Activated naive CD4-positive, alpha-beta T cell treated with anti-CD3 and anti-CD28 coated beads for 36 hours (primary cell): ENCODE measurements around the gene ERAP2. TPM values are rescaled to one million over a fixed set of nuclear protein-coding genes. Genes with fewer than 3 reads are reported as not detected.

Source experiments
- CTCF ChIA-PET: fragments of 350-600 bp; sonication (Branson Sonifier 250); formaldehyde crosslinking; loops from one replicate; lab custom pipeline; 2021; ENCODE audit warnings: antibody characterized with exemption; lab: Charles Lee
- DNase-seq: peaks from one replicate; pipeline ENCODE4 v3.0.0-alpha.2; 2020
- H3K27ac Mint-ChIP-seq: one replicate; pipeline ENCODE4 v1.8.0; 2021; ENCODE audit warnings: mild to moderate bottlenecking, mixed read lengths
- H3K27me3 Mint-ChIP-seq: one replicate; pipeline ENCODE4 v1.8.0; 2021; ENCODE audit warnings: low read depth, mixed read lengths
- H3K36me3 Mint-ChIP-seq: one replicate; pipeline ENCODE4 v1.8.0; 2021; ENCODE audit warnings: low read depth, mixed read lengths
- H3K4me1 Mint-ChIP-seq: one replicate; pipeline ENCODE4 v1.8.0; 2021; ENCODE audit warnings: low read depth, mixed read lengths
- H3K4me3 Mint-ChIP-seq: one replicate; pipeline ENCODE4 v1.8.0; 2021; ENCODE audit warnings: mild to moderate bottlenecking, moderate library complexity, mixed read lengths
- H3K9me3 Mint-ChIP-seq: one replicate; pipeline ENCODE4 v1.8.0; 2021; ENCODE audit warnings: mixed read lengths
- intact Hi-C: fragments of 100-400 bp; cut with micrococcal nuclease; formaldehyde crosslinking; loops from one replicate; pipeline ENCODE4 v1.15.1; 2023
- total RNA-seq, 2 experiments: library from RNA; stranded (reverse); gene quantifications; one replicate each; pipeline ENCODE4 v1.2.3, GENCODE V29; 2021

Gene ERAP2
- total RNA-seq, 2 experiments from 2014 or later = 108 to 111 TPM

DNA sequence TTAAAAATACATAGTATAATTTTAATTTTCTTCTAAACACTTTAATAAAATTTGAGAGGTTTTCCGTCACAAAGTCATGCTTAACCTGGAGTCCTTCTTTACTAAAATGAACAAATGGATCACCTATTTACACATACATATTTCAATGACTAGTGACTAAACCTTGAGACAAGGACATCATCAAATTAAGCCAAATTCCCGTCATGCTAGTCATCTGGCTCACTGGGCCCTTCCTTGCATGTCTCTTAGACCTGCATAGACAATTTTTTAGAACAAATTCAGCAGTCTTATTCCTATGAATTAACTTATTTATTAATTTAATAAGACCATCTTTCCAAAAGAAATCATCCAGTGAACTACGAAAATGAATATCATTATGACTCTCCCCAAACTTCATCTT lies 26.6 kb downstream of the ERAP2 start:
- no peak overlapping the region for H3K4me3 Mint-ChIP-seq
- peaks cover 58% of the 10 kb centered on the region for H3K36me3 Mint-ChIP-seq
- intact Hi-C loops = no loop called here
- no peaks in the 10 kb centered on the region for H3K27me3 Mint-ChIP-seq
- H3K27ac Mint-ChIP-seq = no peak overlapping the region
- no peak for DNase-seq
- CTCF ChIA-PET = interaction anchor here (3.7 kb wide), 1 partner anchor 33 kb away, joined by 19 read pairs; no protein-coding TSS in a partner anchor
- H3K4me1 Mint-ChIP-seq = peaks cover 30% of the 10 kb centered on the region
- no peaks in the 10 kb centered on the region for H3K9me3 Mint-ChIP-seq

DNA sequence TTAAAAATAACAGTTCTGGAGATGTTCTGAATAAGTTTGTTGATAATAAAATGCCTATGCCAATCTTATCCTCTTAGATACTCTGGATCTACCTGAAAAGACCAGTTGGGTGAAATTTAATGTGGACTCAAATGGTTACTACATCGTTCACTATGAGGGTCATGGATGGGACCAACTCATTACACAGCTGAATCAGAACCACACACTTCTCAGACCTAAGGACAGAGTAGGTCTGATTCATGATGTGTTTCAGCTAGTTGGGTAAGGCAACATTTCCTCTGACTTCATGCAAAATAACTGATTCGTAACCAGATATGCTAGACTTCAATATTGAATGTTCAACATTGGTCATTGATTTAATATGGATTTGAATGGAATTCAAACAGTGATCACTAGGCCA lies 27.0 kb downstream of the ERAP2 start:
- intact Hi-C loops = no loop called here
- CTCF ChIA-PET = interaction anchor here (1.9 to 2.0 kb wide), 2 partner anchors 34 to 36 kb away, joined by 6 to 9 read pairs; no protein-coding TSS in a partner anchor
- H3K27ac Mint-ChIP-seq = no peak overlapping the region

DNA sequence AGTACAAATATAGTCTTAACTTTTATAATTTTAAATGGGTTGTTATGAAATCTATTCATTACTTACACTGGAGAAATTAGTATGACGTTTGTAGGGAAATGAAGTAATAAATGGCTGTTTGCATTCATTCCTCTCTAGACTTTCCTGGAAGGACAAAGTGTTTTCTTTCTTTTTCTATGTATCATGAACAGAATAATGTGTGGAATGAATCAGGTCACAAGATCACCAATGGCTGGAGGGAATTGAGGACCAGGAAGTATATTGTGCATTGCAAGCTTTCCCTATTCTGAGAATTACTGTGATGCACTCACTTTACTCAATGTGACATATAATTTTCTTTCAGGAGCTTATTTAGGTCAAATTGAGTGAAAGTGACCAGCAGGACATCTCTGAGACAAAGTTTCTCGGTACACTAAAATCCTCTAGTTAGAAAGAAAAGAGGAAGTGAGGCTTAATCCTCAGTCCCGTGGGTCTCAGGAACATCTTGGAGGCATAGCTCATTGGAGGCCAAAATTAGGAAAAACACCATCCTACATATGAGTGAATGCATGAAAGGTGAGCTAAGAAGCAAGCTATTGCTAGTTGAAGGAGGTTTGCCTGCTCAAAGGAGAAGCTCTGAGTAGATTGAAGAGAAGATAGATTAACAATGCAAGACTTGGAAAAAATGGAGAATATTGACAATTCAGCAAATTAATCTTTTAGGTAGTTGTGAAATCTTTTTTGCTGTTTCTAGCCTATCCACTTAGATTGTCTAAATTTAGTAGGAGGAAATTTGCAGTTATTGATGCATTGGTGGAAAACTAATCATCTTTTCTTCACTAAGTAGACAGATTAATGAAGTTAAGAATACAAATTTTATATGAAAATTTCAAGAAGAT lies 28.0 kb downstream of the ERAP2 start:
- DNase-seq = no peak
- Mint-ChIP-seq H3K4me1 (peaks cover 26% of the 10 kb centered on the region), H3K9me3 (no peaks in the 10 kb centered on the region), H3K27ac (no peak overlapping the region), H3K36me3 (peaks cover 60% of the 10 kb centered on the region), H3K27me3 (no peaks in the 10 kb centered on the region), H3K4me3 (no peak overlapping the region)
- intact Hi-C loops = no loop called here
- CTCF ChIA-PET = interaction anchor here (0.6 to 2.0 kb wide), 6 partner anchors 14 to 257 kb away, joined by 3 to 9 read pairs (median 4); partner anchors contain the start of gene ERAP2

More for the DNA sequence above, 27.0 kb downstream of the ERAP2 start:
- no peaks in the 10 kb centered on the region for H3K9me3 Mint-ChIP-seq
- H3K36me3 Mint-ChIP-seq = peaks cover 59% of the 10 kb centered on the region
- H3K27me3 Mint-ChIP-seq = no peaks in the 10 kb centered on the region
- no peak overlapping the region for H3K4me3 Mint-ChIP-seq
- peaks cover 31% of the 10 kb centered on the region for H3K4me1 Mint-ChIP-seq
- DNase-seq = no peak

DNA sequence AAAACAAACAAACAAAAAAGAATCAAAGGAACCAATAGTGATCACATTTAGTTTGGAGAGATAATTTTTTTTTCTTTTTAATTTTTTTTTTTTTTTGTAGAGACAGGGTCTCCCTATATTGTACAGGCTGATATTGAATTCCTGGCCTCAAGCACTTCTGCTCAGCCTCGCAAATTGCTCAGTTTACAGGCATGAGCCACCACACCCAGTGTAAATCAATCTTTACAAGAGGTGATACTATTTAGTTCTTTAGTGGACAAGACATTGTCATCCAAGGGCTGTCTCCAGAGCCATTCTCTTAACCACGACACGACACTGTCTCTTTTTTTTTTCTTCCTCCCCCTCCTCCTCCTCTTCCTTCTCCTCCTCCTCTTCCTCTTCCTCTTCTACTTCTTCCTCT lies 29.6 kb downstream of the ERAP2 start:
- DNase-seq = no peak
- peaks cover 24% of the 10 kb centered on the region for H3K4me1 Mint-ChIP-seq
- CTCF ChIA-PET = interaction anchor here (0.6 to 1.2 kb wide), 2 partner anchors 29 to 1124 kb away, joined by 3 to 4 read pairs; partner anchors contain the start of gene ERAP2
- intact Hi-C loops = no loop called here
- H3K4me3 Mint-ChIP-seq = no peak overlapping the region
- H3K27ac Mint-ChIP-seq = no peak overlapping the region
- H3K9me3 Mint-ChIP-seq = no peaks in the 10 kb centered on the region
- no peaks in the 10 kb centered on the region for H3K27me3 Mint-ChIP-seq
- H3K36me3 Mint-ChIP-seq = peaks cover 57% of the 10 kb centered on the region

DNA sequence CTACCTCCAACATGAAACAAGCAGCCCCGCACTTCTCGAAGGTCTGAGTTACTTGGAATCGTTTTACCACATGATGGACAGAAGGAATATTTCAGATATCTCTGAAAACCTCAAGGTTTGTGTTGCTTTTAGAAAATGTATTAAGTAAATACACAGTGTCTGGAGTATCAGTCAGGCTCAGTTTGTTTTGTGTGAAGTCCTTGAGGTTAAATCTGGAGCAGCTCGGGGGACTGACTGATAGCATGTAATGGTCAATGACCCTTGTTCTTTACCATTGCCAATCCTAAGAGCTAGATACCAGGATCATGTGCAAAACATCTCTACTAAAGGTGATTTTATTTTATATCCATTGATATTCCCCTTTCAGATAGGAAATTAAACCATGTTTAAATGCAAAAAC lies 32.7 kb downstream of the ERAP2 start:
- H3K4me3 Mint-ChIP-seq = no peak overlapping the region
- no peaks in the 10 kb centered on the region for H3K9me3 Mint-ChIP-seq
- peaks cover 39% of the 10 kb centered on the region for H3K36me3 Mint-ChIP-seq
- CTCF ChIA-PET = interaction anchor here (1.2 to 1.9 kb wide), 2 partner anchors 39 to 157 kb away, joined by 3 to 6 read pairs; no protein-coding TSS in a partner anchor
- DNase-seq = no peak
- no peak overlapping the region for H3K27ac Mint-ChIP-seq
- no peaks in the 10 kb centered on the region for H3K27me3 Mint-ChIP-seq
- H3K4me1 Mint-ChIP-seq = peaks cover 14% of the 10 kb centered on the region
- intact Hi-C loops = no loop called here

DNA sequence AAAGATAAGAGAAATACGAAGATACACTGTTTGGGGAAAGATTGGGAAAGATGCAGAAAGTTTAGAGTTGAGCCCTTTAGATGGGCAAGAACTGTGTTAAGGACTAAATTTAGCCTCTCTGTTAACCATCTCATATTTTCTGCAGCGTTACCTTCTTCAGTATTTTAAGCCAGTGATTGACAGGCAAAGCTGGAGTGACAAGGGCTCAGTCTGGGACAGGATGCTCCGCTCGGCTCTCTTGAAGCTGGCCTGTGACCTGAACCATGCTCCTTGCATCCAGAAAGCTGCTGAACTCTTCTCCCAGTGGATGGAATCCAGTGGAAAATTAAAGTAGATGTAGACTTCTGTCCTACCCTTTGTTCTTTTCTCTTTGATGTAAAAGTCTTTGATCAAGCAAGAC lies 33.1 kb downstream of the ERAP2 start:
- intact Hi-C loops = no loop called here
- CTCF ChIA-PET = interaction anchor here (1.2 to 1.9 kb wide), 2 partner anchors 40 to 157 kb away, joined by 3 to 6 read pairs; no protein-coding TSS in a partner anchor
- Mint-ChIP-seq H3K36me3 (peaks cover 39% of the 10 kb centered on the region), H3K27ac (no peak overlapping the region), H3K4me1 (peaks cover 14% of the 10 kb centered on the region), H3K9me3 (no peaks in the 10 kb centered on the region), H3K4me3 (no peak overlapping the region), H3K27me3 (no peaks in the 10 kb centered on the region)
- DNase-seq = no peak

DNA sequence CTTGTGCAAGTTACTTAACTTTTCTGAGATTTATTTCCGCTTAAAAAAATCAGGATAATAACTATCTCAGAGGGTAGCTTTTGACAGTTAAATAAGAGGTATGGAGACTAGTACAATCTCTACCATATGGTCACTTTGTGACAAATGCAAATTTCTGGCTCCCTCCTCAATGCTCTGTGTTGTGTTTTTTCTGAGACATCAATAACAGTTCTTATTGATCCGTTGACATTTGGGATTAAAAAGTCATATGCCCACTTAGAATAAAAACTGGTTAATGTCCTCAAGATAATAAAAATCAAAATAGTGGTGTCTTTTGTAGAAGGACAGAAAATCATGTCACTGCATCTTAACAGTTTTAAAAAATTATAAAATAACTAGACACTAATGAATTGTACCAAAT lies 34.8 kb downstream of the ERAP2 start:
- no peaks in the 10 kb centered on the region for H3K9me3 Mint-ChIP-seq
- no peak overlapping the region for H3K4me3 Mint-ChIP-seq
- CTCF ChIA-PET = no interaction called here
- H3K36me3 Mint-ChIP-seq = peaks cover 40% of the 10 kb centered on the region
- H3K4me1 Mint-ChIP-seq = peaks cover 10% of the 10 kb centered on the region
- DNase-seq = no peak
- intact Hi-C loops = no loop called here
- H3K27me3 Mint-ChIP-seq = no peaks in the 10 kb centered on the region
- H3K27ac Mint-ChIP-seq = no peak overlapping the region

DNA sequence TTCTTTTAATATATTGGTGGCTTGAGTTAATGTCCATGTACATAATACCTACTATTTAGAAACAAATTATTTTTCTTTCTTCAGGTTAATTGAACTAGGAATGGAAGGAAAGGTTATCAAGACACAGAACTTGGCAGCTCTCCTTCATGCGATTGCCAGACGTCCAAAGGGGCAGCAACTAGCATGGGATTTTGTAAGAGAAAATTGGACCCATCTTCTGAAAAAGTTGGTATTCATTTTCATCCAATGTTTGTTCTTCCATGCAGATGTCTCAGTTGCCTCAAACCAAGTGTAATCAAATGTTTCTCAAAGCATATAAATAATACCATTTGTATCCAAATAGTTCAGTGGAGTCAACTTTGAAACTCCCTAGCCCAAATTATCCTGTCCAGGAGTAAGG lies 36.9 kb downstream of the ERAP2 start:
- CTCF ChIA-PET = interaction anchor here (0.6 kb wide), 1 partner anchor 133 kb away, joined by 3 read pairs; no protein-coding TSS in a partner anchor
- no peak for DNase-seq
- Mint-ChIP-seq H3K27ac (no peak overlapping the region), H3K36me3 (peaks cover 48% of the 10 kb centered on the region), H3K4me3 (no peak overlapping the region), H3K4me1 (peaks cover 13% of the 10 kb centered on the region), H3K9me3 (no peaks in the 10 kb centered on the region), H3K27me3 (no peaks in the 10 kb centered on the region)
- intact Hi-C loops = no loop called here

DNA sequence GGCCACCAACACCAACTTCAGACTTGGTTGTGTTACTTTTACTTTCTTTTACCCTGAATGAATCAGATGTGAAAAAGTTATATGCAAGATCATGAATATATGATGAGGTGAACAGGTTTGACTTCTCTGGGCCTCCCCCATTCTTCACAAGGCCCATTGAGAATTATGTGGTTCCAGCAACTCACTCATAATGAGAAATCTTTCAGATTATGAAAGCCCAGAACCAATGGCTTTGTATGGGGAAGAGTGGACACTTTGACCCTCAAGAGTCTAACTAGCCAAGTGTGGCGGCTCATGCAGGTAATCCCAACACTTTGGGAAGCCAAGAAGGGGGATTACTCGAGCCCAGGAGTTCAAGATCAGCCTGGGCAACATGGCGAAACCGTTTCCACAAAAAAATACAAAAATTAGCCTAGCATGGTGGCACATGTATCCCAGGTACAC lies 43.5 kb downstream of the ERAP2 start:
- Mint-ChIP-seq H3K9me3 (no peaks in the 10 kb centered on the region), H3K36me3 (peaks cover 38% of the 10 kb centered on the region), H3K4me3 (no peak overlapping the region), H3K4me1 (peaks cover 59% of the 10 kb centered on the region), H3K27me3 (no peaks in the 10 kb centered on the region), H3K27ac (peak overlapping the region; percentile 56)
- peak; percentile 67 for DNase-seq
- CTCF ChIA-PET = no interaction called here
- intact Hi-C loops = loop anchor here (1.0 to 5.0 kb wide), 6 partner anchors 16 to 178 kb away; partner anchors contain the start of gene ERAP2

DNA sequence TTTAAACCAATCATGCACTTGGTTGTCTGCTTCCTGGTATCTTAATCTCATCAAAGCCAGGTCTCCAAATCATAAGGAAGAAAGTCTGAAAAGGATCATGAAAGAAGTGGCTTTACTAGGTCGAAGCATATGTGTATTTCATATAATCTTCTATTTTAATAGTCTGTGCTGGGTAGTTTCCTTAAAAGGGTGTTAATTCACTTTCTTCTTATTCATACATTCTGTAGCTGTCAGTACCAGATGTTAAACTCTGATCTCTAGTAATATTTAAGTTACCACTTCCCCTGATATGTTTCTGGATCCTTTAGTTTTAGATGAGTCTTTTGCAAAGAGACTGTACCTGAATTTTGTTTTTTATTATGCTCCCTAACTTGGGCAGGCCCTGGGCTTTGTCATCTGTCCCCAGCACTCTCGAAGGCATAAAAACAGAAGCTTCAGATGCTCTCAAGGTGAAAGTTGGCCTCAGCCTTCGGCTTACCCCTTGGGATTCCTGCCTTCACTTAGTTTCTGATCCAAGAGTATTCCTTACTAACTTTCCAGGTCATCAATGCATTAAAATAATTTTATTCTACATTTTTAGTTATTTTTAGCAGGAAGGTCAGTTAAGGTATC lies 44.5 kb downstream of the ERAP2 start:
- intact Hi-C loops = no loop called here
- Mint-ChIP-seq H3K36me3 (peaks cover 33% of the 10 kb centered on the region), H3K4me3 (no peak overlapping the region), H3K27ac (peak overlapping the region; percentile 2), H3K27me3 (no peaks in the 10 kb centered on the region), H3K9me3 (no peaks in the 10 kb centered on the region), H3K4me1 (peaks cover 69% of the 10 kb centered on the region)
- no peak for DNase-seq
- CTCF ChIA-PET = interaction anchor here (1.1 kb wide), 1 partner anchor 52 kb away, joined by 3 read pairs; no protein-coding TSS in a partner anchor

DNA sequence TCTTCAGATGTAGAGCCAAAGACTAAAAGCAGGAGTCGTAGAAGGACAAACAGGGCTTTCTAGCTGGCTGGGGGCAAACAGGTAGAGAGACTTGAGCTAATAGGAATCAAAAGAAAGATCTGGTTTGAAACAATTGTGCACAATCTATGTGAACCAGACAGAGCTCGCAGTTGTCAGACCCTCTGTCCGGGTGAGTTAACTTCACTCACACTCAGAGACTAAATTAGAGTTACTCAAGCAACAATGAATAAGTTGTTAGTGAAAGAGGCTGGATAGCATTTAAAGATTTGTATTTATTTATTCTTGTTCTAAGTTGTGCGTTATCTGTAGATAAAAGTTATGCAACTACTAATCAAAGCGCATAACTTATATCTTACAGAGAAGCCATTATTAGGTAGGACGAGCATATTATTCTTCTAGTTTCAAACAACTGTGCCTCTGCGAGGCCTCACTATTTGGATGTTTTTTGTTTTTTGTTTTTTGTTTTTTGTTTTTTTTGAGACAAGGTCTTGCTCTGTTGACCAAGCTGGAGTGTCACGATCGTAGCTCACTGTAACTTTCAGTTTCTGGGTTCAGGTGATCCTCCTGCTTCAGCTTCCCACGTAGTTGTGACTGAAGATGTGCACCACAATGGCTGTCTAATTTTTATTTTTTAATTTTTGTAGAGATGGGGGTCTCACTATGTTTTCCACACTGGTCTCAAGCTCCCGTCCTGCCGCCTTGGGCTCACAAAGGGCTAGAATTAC lies 46.4 kb downstream of the ERAP2 start:
- Mint-ChIP-seq H3K4me1 (peaks cover 68% of the 10 kb centered on the region), H3K27ac (peak overlapping the region; percentile 24), H3K36me3 (peaks cover 20% of the 10 kb centered on the region), H3K4me3 (peak overlapping the region; percentile 36), H3K27me3 (no peaks in the 10 kb centered on the region), H3K9me3 (no peaks in the 10 kb centered on the region)
- CTCF ChIA-PET = interaction anchor here (1.6 kb wide), 1 partner anchor 53 kb away, joined by 5 read pairs; no protein-coding TSS in a partner anchor
- intact Hi-C loops = no loop called here
- no peak for DNase-seq
